Mesothelial cell of epicardium (in vitro differentiated cells): ENCODE measurements around the gene LGALS12. TPM values are rescaled to one million over a fixed set of nuclear protein-coding genes. Genes with fewer than 3 reads are reported as not detected.

Experiments used
- DNase-seq, 2 experiments: peaks; one replicate each; pipeline ENCODE4 v3.0.0; 2021; ENCODE audit warnings: low spot score in 2 of 2; ENCODE audit not compliant: unreplicated experiment in 2 of 2
- H3K27ac Mint-ChIP-seq: 2 replicates; pipeline ENCODE4 v1.8.0; 2021; ENCODE audit warnings: mixed read lengths
- H3K27me3 Mint-ChIP-seq: 2 replicates; pipeline ENCODE4 v1.8.0; 2021; ENCODE audit warnings: low read depth, mixed read lengths
- H3K36me3 Mint-ChIP-seq: 2 replicates; pipeline ENCODE4 v1.8.0; 2021; ENCODE audit warnings: mixed read lengths
- H3K4me1 Mint-ChIP-seq: 2 replicates; pipeline ENCODE4 v1.8.0; 2021; ENCODE audit warnings: mixed read lengths
- H3K4me3 Mint-ChIP-seq: 2 replicates; pipeline ENCODE4 v1.8.0; 2021; ENCODE audit warnings: mild to moderate bottlenecking, moderate library complexity, mixed read lengths
- H3K9me3 Mint-ChIP-seq: 2 replicates; pipeline ENCODE4 v1.8.0; 2021; ENCODE audit warnings: mixed read lengths
- total RNA-seq: library from RNA; stranded (reverse); gene quantifications from 3 replicates; pipeline ENCODE4 v1.2.1, GENCODE V29; 2021
- TF ChIP-seq, protein P1 (sequence below): fragments of 200-600 bp; sonication (generic); IDR thresholded peaks from one replicate; pipeline ENCODE4 v1.5.0; 2021; ENCODE audit warnings: antibody characterized with exemption; ENCODE audit not compliant: unreplicated experiment

LGALS12 gene
- total RNA-seq, 1 donor from 2014 or later = 0.58 TPM

DNA sequence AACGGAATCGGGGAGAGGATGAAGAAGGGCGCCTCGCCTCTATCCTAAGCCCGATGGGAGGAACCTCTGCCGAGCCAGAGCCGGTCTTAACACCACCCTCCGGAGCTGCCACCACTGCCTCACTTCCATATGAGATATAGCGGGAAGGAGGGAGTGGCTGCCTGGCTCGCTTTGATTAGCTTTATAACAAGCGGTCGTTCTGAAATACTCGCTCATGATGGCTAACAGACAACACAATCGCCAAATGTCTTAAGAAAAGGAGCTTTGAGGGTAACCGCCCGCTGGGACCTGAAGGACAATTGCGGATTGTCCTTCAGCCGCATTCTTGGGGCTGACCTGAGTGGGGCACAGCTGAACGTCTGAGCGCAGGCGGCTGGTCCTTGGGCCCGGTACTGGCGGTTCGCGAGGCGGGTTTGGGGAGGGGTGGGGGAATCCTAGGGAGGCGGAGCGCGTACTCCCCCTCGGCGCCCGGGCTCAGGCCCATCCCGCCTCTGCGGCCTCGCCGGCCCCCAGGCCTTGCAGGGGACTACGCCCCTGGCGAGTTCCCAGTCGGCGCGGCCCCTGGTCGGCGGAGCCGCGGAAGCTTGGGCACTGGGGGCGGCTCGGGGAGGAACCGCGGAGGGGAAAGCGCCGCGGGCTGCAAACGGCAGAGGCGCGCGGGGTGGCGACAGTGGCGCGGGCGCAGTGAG lies 15.2 kb upstream of the LGALS12 start, which contains the start of gene PLAAT5:
TSS of gene PLAAT5 (minus strand) at position 617 of the 689 bp plus-strand sequence. CDS start at position 484, 133 bp downstream.
- H3K27ac Mint-ChIP-seq = peak within 1 kb of the TSS; percentile 64
- DNase-seq = peak in 1 of 2 experiments; percentile 59

DNA sequence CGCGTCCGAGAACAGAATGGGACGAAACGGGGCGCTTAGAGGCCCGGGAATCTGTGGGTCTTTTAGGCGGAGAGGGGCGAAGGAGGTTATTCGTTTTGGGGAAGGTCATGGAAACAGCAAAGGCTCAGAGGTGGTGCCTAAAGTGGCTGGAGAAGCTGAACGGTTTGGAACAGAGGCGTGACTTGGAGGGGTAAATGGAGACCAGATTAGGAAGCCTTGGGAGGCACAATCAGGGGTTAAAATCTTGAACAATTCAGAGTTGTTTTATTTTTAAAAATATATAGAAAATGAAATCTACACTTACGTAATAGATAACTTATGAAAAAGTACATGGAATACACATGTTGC lies 14.7 kb upstream of the LGALS12 start:
- Mint-ChIP-seq H3K9me3 (peaks cover 10% of the 10 kb centered on the region), H3K4me1 (peaks cover 34% of the 10 kb centered on the region), H3K27ac (peak overlapping the region; percentile 64), H3K4me3 (peak overlapping the region; percentile 78), H3K27me3 (peaks cover 14% of the 10 kb centered on the region), H3K36me3 (peaks cover 5% of the 10 kb centered on the region)
- TF ChIP-seq, protein P1, sequence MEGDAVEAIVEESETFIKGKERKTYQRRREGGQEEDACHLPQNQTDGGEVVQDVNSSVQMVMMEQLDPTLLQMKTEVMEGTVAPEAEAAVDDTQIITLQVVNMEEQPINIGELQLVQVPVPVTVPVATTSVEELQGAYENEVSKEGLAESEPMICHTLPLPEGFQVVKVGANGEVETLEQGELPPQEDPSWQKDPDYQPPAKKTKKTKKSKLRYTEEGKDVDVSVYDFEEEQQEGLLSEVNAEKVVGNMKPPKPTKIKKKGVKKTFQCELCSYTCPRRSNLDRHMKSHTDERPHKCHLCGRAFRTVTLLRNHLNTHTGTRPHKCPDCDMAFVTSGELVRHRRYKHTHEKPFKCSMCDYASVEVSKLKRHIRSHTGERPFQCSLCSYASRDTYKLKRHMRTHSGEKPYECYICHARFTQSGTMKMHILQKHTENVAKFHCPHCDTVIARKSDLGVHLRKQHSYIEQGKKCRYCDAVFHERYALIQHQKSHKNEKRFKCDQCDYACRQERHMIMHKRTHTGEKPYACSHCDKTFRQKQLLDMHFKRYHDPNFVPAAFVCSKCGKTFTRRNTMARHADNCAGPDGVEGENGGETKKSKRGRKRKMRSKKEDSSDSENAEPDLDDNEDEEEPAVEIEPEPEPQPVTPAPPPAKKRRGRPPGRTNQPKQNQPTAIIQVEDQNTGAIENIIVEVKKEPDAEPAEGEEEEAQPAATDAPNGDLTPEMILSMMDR = no peak
- DNase-seq = no peak

More for the DNA sequence above, 15.2 kb upstream of the LGALS12 start, which contains the start of gene PLAAT5:
- Mint-ChIP-seq H3K9me3 (peaks cover 14% of the 10 kb centered on the region), H3K4me3 (peak within 1 kb of the TSS; percentile 78), H3K36me3 (peaks cover 6% of the 10 kb centered on the region), H3K27me3 (peaks cover 14% of the 10 kb centered on the region), H3K4me1 (peaks cover 34% of the 10 kb centered on the region)
- TF ChIP-seq, protein P1 = no peak

DNA sequence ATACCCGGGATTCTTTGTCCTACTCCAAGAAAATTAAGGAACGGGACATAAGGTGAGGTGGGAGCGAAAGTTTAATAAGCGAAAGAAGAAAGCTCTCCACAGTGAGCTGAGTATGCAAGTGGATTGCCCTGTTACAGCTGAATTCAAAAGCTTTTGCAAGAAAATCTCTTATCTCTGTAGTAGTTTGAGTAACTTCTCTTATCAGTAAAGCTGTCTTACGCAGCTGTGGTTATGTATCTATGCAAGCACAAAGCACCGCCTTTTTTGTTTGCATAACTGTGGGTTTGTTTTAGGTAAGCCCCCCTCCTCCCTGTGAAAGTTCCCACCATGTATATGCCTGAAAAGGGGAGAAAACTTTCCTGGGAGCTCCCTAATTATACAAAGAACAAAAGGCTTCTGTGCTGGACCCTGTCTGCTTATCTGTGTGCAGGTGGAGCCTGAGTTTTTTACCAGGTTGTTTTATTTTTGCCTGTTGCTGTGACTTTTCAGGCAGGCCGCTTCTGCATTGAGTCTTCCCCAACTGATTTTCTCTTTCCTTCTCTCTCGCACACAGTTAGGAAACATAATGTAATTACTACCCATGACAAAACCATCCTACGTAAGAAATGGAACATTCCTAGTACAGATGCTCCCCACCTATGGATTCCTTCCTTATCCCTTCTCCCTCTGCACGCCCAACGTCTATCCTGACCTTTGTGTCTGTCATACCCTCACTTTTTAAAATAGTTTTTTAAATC lies 14.1 kb upstream of the LGALS12 start:
- H3K4me3 Mint-ChIP-seq = peak overlapping the region; percentile 78
- no peak for DNase-seq
- peaks cover 6% of the 10 kb centered on the region for H3K9me3 Mint-ChIP-seq
- peaks cover 12% of the 10 kb centered on the region for H3K27me3 Mint-ChIP-seq
- peaks cover 34% of the 10 kb centered on the region for H3K4me1 Mint-ChIP-seq
- TF ChIP-seq, protein P1 = no peak
- peak overlapping the region; percentile 40 for H3K27ac Mint-ChIP-seq
- H3K36me3 Mint-ChIP-seq = peaks cover 3% of the 10 kb centered on the region

DNA sequence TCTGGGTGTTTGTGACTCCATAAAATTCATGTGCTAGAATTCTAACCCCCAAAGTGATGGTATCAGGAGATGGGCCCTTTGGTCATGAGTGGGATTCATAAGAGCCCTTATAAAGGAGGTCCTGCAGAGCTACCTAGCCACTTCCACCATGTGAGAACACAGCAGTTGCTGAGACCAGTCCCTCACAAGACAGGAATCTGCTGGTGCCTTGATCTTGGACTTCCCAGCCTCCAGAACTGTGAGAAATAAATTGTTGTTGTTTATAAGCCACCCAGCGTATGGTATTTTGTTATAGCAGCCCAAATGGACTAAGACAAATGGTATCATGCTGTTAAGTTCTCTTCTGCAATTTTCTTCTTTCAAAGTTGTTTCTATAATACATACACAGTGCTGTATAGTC lies 13.4 kb upstream of the LGALS12 start:
- Mint-ChIP-seq H3K9me3 (peaks cover 10% of the 10 kb centered on the region), H3K27ac (peak overlapping the region; percentile 0), H3K4me1 (peaks cover 34% of the 10 kb centered on the region), H3K4me3 (no peak overlapping the region), H3K36me3 (peaks cover 3% of the 10 kb centered on the region), H3K27me3 (peaks cover 10% of the 10 kb centered on the region)
- TF ChIP-seq, protein P1 = no peak
- DNase-seq = no peak

DNA sequence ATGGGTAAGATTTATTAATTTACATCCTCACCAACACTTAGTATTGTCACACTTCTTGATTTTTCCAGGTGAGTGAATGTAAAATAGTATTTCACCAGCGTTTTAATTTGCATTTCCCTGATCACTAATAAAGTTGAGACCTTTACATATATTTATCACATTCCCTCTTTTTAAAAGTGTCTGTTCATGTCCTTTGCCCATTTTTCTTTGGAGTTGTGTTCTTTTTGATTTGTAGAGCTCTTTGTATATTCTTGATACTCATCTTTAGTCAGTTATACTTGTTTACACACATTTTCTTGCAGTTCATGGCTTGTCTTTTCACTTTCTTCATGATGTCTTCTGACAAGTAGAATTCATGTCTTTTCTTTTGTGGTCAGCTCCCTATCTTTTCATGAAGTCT lies 12.8 kb upstream of the LGALS12 start:
- Mint-ChIP-seq H3K9me3 (peaks cover 16% of the 10 kb centered on the region), H3K4me3 (no peak overlapping the region), H3K4me1 (peaks cover 34% of the 10 kb centered on the region), H3K27me3 (peaks cover 10% of the 10 kb centered on the region), H3K27ac (no peak overlapping the region), H3K36me3 (peaks cover 3% of the 10 kb centered on the region)
- TF ChIP-seq, protein P1 = no peak
- DNase-seq = no peak
